HepG2 (cell line): ENCODE results near the gene R3HCC1L. TPM values are rescaled to one million over a fixed set of nuclear protein-coding genes. Genes with fewer than 3 reads are reported as not detected.

ENCODE experiments used
- CBX1 ChIP-seq: IDR thresholded peaks from one replicate; pipeline ENCODE4 v1.6.1; 2016; ENCODE audit warnings: antibody characterized with exemption, low read depth
- KIAA2018 ChIP-seq: sonication (generic); formaldehyde crosslinking; IDR thresholded peaks from 2 replicates; pipeline ENCODE4 v1.5.0; 2020; ENCODE audit warnings: mild to moderate bottlenecking, missing genetic modification reagents, borderline replicate concordance
- NR2F2 ChIP-seq: IDR thresholded peaks from 2 replicates; pipeline ENCODE4 v1.6.1; 2012; ENCODE audit warnings: low read depth, inconsistent platforms, borderline replicate concordance
- PITX1 ChIP-seq: sonication (generic); formaldehyde crosslinking; IDR thresholded peaks from 2 replicates; pipeline ENCODE4 v1.5.1; 2020; ENCODE audit warnings: mild to moderate bottlenecking, missing genetic modification reagents
- RBAK ChIP-seq: sonication (generic); formaldehyde crosslinking; IDR thresholded peaks from 2 replicates; pipeline ENCODE4 v1.5.1; 2020; ENCODE audit warnings: mild to moderate bottlenecking, missing genetic modification reagents
- TAF1 ChIP-seq: sonication (generic); formaldehyde crosslinking; IDR thresholded peaks from 2 replicates; pipeline ENCODE4 v1.4.0; 2020; ENCODE audit warnings: missing genetic modification reagents
- ZNF280B ChIP-seq: sonication (generic); formaldehyde crosslinking; IDR thresholded peaks from 2 replicates; pipeline ENCODE4 v1.5.0; 2020; ENCODE audit warnings: missing genetic modification reagents, mild to moderate bottlenecking, borderline replicate concordance
- polyA plus RNA-seq, 8 experiments: library from polyadenylated mRNA; depleted of rRNA in 3 of 8; stranded (reverse) in 7 of 8; unstranded in 1 of 8; fragments of >200 nt; fragmentation: Illumina TruSeq in 4 of 8; extraction: Trizol in 4 of 8; gene quantifications; 2 replicates each; pipeline versions ENCODE4 v1.2.1 to v1.2.3, GENCODE V29; 2011 to 2016; ENCODE audit warnings: low read depth in 4 of 8, missing spikeins in 1 of 8, mixed read lengths in 1 of 8; ENCODE audit not compliant: insufficient read depth in 1 of 8
- total RNA-seq, 5 experiments: library from RNA; depleted of rRNA; stranded (reverse); fragments of >200 nt; fragmentation: Illumina TruSeq; extraction: Trizol; gene quantifications; 2 replicates each; pipeline ENCODE4 v1.2.3, GENCODE V29; 2016; ENCODE audit warnings: low read depth in 1 of 5

The R3HCC1L gene
- total and polyA plus RNA-seq, 2 of the 13 experiments (the other 11 are each of a cell fraction or from before 2014, with no cell fraction given) = 6.5 to 12.2 TPM

GRCh38 chr10:98256692-98257091, 122.2 kb downstream of the R3HCC1L start (continued):
- no peak for TF ChIP-seq KIAA2018 (CRISPR knock-in tag)
- no peak for TF ChIP-seq PITX1 (CRISPR knock-in tag)
- no peak for TF ChIP-seq RBAK
- no peak for TF ChIP-seq TAF1
- TF ChIP-seq CBX1 = no peak
- TF ChIP-seq NR2F2 = no peak
- TF ChIP-seq ZNF280B (CRISPR knock-in tag) = no peak
